K562 (cell line): Measurements from ENCODE around the gene FOXK2. TPM values are rescaled to one million over a fixed set of nuclear protein-coding genes. Genes with fewer than 3 reads are reported as not detected.
A peak's percentile ranks its signal among the peaks of the same experiment; 100 is the strongest.

Experiments used
- ATAC-seq: fragments of 200-7000 bp; cut with Tn5 transposase; 3 replicates; pipeline ENCODE4 v1.9.1; 2020; ENCODE audit warnings: moderate library complexity
- BruUV-seq: library from RNA; stranded (reverse); fragments of 400-500 nt; replicated peaks from 2 replicates; lab custom pipeline; 2021; lab: Mats Ljungman, UMichigan
- CTCF ChIA-PET: fragments of 300-600 bp; formaldehyde crosslinking; extraction: SDS; loops from one replicate; lab custom pipeline; 2021; ENCODE audit warnings: low intra/inter-chr PET ratio; lab: Yijun Ruan, JAX
- POLR2A ChIA-PET: fragments of 300-600, 350-650 bp; sonication (Branson Sonifier 250); formaldehyde crosslinking; extraction: SDS; loops from one replicate; lab custom pipeline; 2021; ENCODE audit warnings: antibody characterized with exemption, inconsistent platforms; lab: Yijun Ruan, JAX
- DNase-seq, 4 experiments: peaks; one replicate each; pipeline versions ENCODE4 v3.0.0 to v3.0.0-alpha.2; 2011 to 2018; ENCODE audit warnings: low spot score in 3 of 4, mixed read lengths in 3 of 4; ENCODE audit errors: extremely low read depth in 1 of 4
- FAIRE-seq: peaks from 2 replicates; lab custom pipeline; 2011; peaks lifted over from hg19 to GRCh38; lab: Jason Lieb, UNC
- H2AFZ ChIP-seq: 2 replicates; pipeline ENCODE4 v1.6.0; 2011; ENCODE audit warnings: low read depth, low read length, control low read depth, inconsistent platforms
- H3K27ac ChIP-seq: fragments of 200-600 bp; 3 replicates; pipeline ENCODE4 v1.8.0; 2011; ENCODE audit warnings: low read depth, mild to moderate bottlenecking, control low read depth, inconsistent platforms, low read length, moderate library complexity, mixed read lengths; ENCODE audit errors: extremely low read depth
- H3K27me3 ChIP-seq, 2 experiments: fragments of 300-600 bp in 1 of 2; 2 replicates in 1 of 2; 3 replicates in 1 of 2; pipeline versions ENCODE4 v1.6.0 to v1.8.0; 2011; ENCODE audit warnings: inconsistent platforms in 2 of 2, low read length in 2 of 2, mild to moderate bottlenecking in 1 of 2, mixed read lengths in 1 of 2, moderate library complexity in 1 of 2; ENCODE audit not compliant: control insufficient read depth in 2 of 2, insufficient read depth in 2 of 2
- H3K36me3 ChIP-seq: fragments of 300-600 bp; 3 replicates; pipeline ENCODE4 v1.8.0; 2011; ENCODE audit warnings: mild to moderate bottlenecking, low read length, inconsistent platforms; ENCODE audit not compliant: control insufficient read depth, insufficient read depth
- H3K4me1 ChIP-seq, 2 experiments: fragments of 200-600 bp in 1 of 2; replicated peaks in 1 of 2; 2 replicates in 1 of 2; 3 replicates in 1 of 2; pipeline versions ENCODE4 v1.5.1 to v1.8.0; 2011; ENCODE audit warnings: inconsistent platforms in 2 of 2, low read length in 2 of 2, mild to moderate bottlenecking in 1 of 2, mixed read lengths in 1 of 2, moderate library complexity in 1 of 2; ENCODE audit not compliant: control insufficient read depth in 2 of 2, insufficient read depth in 2 of 2
- H3K4me2 ChIP-seq: 2 replicates; pipeline ENCODE4 v1.6.1; 2011; ENCODE audit warnings: low read length, control low read depth, inconsistent platforms, mixed read lengths; ENCODE audit not compliant: insufficient read depth
- H3K4me3 ChIP-seq: fragments of 200-600 bp; sonication (generic), shearing (Covaris generic); 2 replicates; pipeline ENCODE4 v1.5.1; 2016; ENCODE audit warnings: control low read depth, inconsistent platforms
- H3K79me2 ChIP-seq: fragments of 200-600 bp; 3 replicates; pipeline ENCODE4 v1.8.0; 2011; ENCODE audit warnings: low read length, inconsistent platforms; ENCODE audit not compliant: control insufficient read depth, insufficient read depth
- H3K9ac ChIP-seq, 2 experiments: 2 replicates each; pipeline versions ENCODE4 v1.6.0 to v1.6.1; 2011; ENCODE audit warnings: low read depth in 2 of 2, low read length in 2 of 2, control low read depth in 1 of 2, inconsistent platforms in 1 of 2, mild to moderate bottlenecking in 1 of 2, mixed read lengths in 1 of 2; ENCODE audit not compliant: insufficient read depth in 1 of 2
- H3K9me1 ChIP-seq: one replicate; pipeline ENCODE4 v1.6.0; 2011; ENCODE audit warnings: inconsistent platforms, mild to moderate bottlenecking, low read length, moderate library complexity; ENCODE audit not compliant: control insufficient read depth, insufficient read depth
- H3K9me3 ChIP-seq: replicated peaks from 2 replicates; pipeline ENCODE4 v1.5.1; 2011; ENCODE audit warnings: low read depth, low read length, inconsistent platforms; ENCODE audit not compliant: control insufficient read depth, insufficient read depth
- H4K20me1 ChIP-seq: replicated peaks from 2 replicates; pipeline ENCODE4 v1.6.1; 2011; ENCODE audit warnings: low read length, inconsistent platforms, mixed read lengths; ENCODE audit not compliant: control insufficient read depth, insufficient read depth
- BMI1 ChIP-seq: fragments of 150-350 bp; IDR thresholded peaks from 2 replicates; pipeline ENCODE4 v1.6.1; 2014; ENCODE audit warnings: low read length
- CBX2 ChIP-seq: fragments of 200-600 bp; sonication (generic); IDR thresholded peaks from one replicate; pipeline ENCODE4 v1.6.1; 2012; ENCODE audit warnings: mild to moderate bottlenecking, low read length, inconsistent platforms; ENCODE audit not compliant: insufficient read depth, poor library complexity, severe bottlenecking
- CCAR2 ChIP-seq: fragments of 200-400 bp; formaldehyde crosslinking; IDR thresholded peaks from 2 replicates; pipeline ENCODE4 v1.6.1; 2017; ENCODE audit warnings: mild to moderate bottlenecking, low read depth, low read length
- TBL1XR1 ChIP-seq, 2 experiments: IDR thresholded peaks; 2 replicates each; pipeline ENCODE4 v1.6.1; 2012; ENCODE audit warnings: improper control_type of control experiment in 2 of 2, low read length in 2 of 2, mild to moderate bottlenecking in 1 of 2
- WGBS: fragments of 100-300 bp; shearing (Covaris generic); methylation state at CpG from one replicate; pipeline ENCODE4 v1.1.6; 2016; ENCODE audit warnings: low coverage, mixed read lengths; ENCODE audit not compliant: insufficient coverage; ENCODE audit errors: missing lambda C conversion rate; 5-methylcytosine and 5-hydroxymethylcytosine counted together
- in situ Hi-C: fragments of 300-500 bp; cut with MboI; formaldehyde crosslinking; loops from 4 replicates; pipeline ENCODE4 v1.15.0; 2018; ENCODE audit warnings: inconsistent platforms, mixed read lengths
- intact Hi-C: fragments of 100-400 bp; cut with micrococcal nuclease; formaldehyde crosslinking; loops from 2 replicates; pipeline ENCODE4 v1.14.2; 2022
- polyA plus RNA-seq, 8 experiments: library from polyadenylated mRNA; depleted of rRNA in 4 of 8; stranded (reverse) in 5 of 8; unstranded in 3 of 8; fragments of >200 nt; fragmentation: Nextera tagmentation in 2 of 8; fragmentation: Illumina TruSeq in 1 of 8; extraction: Ambion mirVana in 2 of 8; extraction: Trizol in 1 of 8; gene quantifications; 2 replicates each; pipeline versions ENCODE4 v1.2.1 to v1.2.3, GENCODE V29; 2011 to 2014; ENCODE audit warnings: inconsistent platforms in 1 of 8, missing spikeins in 1 of 8
- total RNA-seq, 7 experiments: library from RNA; depleted of rRNA in 6 of 7; stranded (reverse); fragments of >200 nt in 6 of 7; fragmentation: Illumina TruSeq in 2 of 7; extraction: Trizol in 2 of 7; gene quantifications; 2 replicates each; pipeline versions ENCODE4 v1.2.1 to v1.2.3, GENCODE V29; 2011 to 2021; ENCODE audit warnings: low replicate concordance in 1 of 7
- TF ChIP-seq, protein P1 (sequence below): fragments of 250-450 bp; sonication (Bioruptor Pico); IDR thresholded peaks from 2 replicates; pipeline ENCODE4 v1.8.0; 2022; ENCODE audit warnings: inconsistent platforms
- TF ChIP-seq, protein P2 (sequence below): fragments of 250-450 bp; sonication (Bioruptor Pico); IDR thresholded peaks from 2 replicates; pipeline ENCODE4 v1.8.0; 2021; ENCODE audit warnings: moderate library complexity, mild to moderate bottlenecking, inconsistent platforms

The FOXK2 gene
- total and polyA plus RNA-seq, 9 of the 15 experiments (the other 6 are each of a cell fraction or from before 2014, with no cell fraction given) = 3.0 to 86.0 (median 44.1) TPM

DNA sequence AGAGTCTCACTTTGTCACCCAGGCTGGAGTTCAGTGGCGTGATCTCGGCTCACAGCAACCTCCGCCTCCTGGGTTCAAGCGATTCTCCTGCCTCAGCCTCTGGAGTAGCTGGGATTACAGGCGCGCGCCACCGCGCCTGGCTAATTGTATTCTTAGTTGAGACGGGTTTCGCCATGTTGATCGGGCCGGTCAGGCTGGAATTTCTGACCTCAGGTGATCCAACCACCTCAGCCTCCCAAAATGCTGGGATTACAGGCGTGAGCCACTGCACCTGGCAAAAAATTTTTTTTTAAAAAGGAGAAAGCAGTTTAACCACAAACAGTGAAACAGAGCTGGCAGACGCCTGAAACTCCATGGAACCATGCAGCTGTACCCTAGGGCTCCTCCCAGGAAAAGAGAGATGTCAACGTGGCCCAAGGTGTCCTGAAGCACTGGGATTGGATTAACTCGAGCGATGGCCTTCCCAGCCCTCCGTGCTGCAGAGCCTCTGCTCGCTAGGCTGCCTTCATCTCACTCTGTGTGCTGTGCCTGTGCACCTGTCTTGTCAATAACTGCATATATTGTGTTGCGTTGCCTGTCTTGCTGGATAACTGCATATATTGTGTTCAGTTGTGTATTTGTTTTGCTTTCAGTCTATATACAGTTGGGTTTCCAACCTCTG, 29.6 kb upstream of the FOXK2 start:
- Histone ChIP-seq H3K9me1 (peaks cover 7% of the 10 kb centered on the region), H3K27me3 (no peaks in the 10 kb centered on the region), H3K9me3 (no peaks in the 10 kb centered on the region), H3K4me3 (no peak overlapping the region), H3K27ac (no peak overlapping the region), H4K20me1 (0 out of 2 replicates have a peak, but pooled peaks cover 6% of the 10 kb centered on the region), H3K79me2 (no peaks in the 10 kb centered on the region), H3K4me1 (peaks cover 2 to 36% of the 10 kb centered on the region in 2 experiments; a peak in 3 of 5 replicates), H3K36me3 (peaks cover 40% of the 10 kb centered on the region), H2AFZ (no peak overlapping the region), H3K4me2 (no peak overlapping the region), H3K9ac (peak overlapping the region in 1 of 2 experiments; percentile 59; a peak in 1 of 4 replicates)
- ATAC-seq (no peak), FAIRE-seq (no peak), DNase-seq (no peak)
- TF ChIP-seq, protein P1, sequence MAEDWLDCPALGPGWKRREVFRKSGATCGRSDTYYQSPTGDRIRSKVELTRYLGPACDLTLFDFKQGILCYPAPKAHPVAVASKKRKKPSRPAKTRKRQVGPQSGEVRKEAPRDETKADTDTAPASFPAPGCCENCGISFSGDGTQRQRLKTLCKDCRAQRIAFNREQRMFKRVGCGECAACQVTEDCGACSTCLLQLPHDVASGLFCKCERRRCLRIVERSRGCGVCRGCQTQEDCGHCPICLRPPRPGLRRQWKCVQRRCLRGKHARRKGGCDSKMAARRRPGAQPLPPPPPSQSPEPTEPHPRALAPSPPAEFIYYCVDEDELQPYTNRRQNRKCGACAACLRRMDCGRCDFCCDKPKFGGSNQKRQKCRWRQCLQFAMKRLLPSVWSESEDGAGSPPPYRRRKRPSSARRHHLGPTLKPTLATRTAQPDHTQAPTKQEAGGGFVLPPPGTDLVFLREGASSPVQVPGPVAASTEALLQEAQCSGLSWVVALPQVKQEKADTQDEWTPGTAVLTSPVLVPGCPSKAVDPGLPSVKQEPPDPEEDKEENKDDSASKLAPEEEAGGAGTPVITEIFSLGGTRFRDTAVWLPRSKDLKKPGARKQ (CRISPR knock-in tag) = no peak
- no peak for TF ChIP-seq CBX2
- TF ChIP-seq, protein P2, sequence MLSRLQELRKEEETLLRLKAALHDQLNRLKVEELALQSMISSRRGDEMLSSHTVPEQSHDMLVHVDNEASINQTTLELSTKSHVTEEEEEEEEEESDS (CRISPR knock-in tag) = no peak
- no peak for TF ChIP-seq TBL1XR1 (IDR thresholded peaks at IDR 0.05; ENCODE audit: low read length in 2 of 2)
- no peak for TF ChIP-seq BMI1
- TF ChIP-seq CCAR2 = no peak
- CTCF ChIA-PET = no interaction called here
- BruUV-seq = no TSS peak
- in situ Hi-C loops (no loop called here), intact Hi-C loops (loop anchor here (5.0 to 10.0 kb wide), 3 partner anchors 33 to 135 kb away; partner anchors contain the start of genes NARF and TEX19)
- 83% methylated on average over 17 of the region's 21 CpGs for WGBS
- POLR2A ChIA-PET = interaction anchor here (1.0 to 1.1 kb wide), 3 partner anchors 11 to 128 kb away, joined by 3 to 5 read pairs (median 3); no protein-coding TSS in a partner anchor
